ENCODE data around the gene HS6ST1.
"Not testable (repeated sequence)": the region's sequence is repeated elsewhere in the genome, so short reads cannot be mapped to it uniquely, and the experiment has no call there.

Gene HS6ST1

GRCh38 chr2:128266463-128266862, 52.2 kb downstream of the HS6ST1 start:
- not testable (repeated sequence) for DNase-seq

- DNase-seq = not testable (repeated sequence)
These were observed 53.1 kb downstream of the HS6ST1 start for GRCh38 chr2:128265608-128265993.

- no peak for DNase-seq
These were observed 53.6 kb downstream of the HS6ST1 start for GRCh38 chr2:128264881-128265607.

GRCh38 chr2:128263902-128264331, 54.8 kb downstream of the HS6ST1 start:
- DNase-seq = no peak

- DNase-seq = no peak
These were observed 56.1 kb downstream of the HS6ST1 start for GRCh38 chr2:128262315-128263253.

GRCh38 chr2:128261245-128262128, 57.2 kb downstream of the HS6ST1 start:
- no peak for DNase-seq

GRCh38 chr2:128260239-128261138, 58.2 kb downstream of the HS6ST1 start:
- DNase-seq = no peak

- DNase-seq = no peak
These were observed 59.1 kb downstream of the HS6ST1 start for GRCh38 chr2:128259585-128259984.

GRCh38 chr2:128258218-128258617, 60.5 kb downstream of the HS6ST1 start:
- DNase-seq = no peak

- DNase-seq = no peak
These were observed 66.2 kb downstream of the HS6ST1 start for GRCh38 chr2:128252501-128252900.

- not testable (repeated sequence) for DNase-seq
These were observed 66.6 kb downstream of the HS6ST1 start for GRCh38 chr2:128252086-128252485.

GRCh38 chr2:128250229-128251025, 68.2 kb downstream of the HS6ST1 start:
- no peak for DNase-seq

GRCh38 chr2:128249555-128249954, 69.1 kb downstream of the HS6ST1 start:
- no peak for DNase-seq

GRCh38 chr2:128245813-128246212, 72.9 kb downstream of the HS6ST1 start:
- no peak for DNase-seq

GRCh38 chr2:128241896-128242295, 76.8 kb downstream of the HS6ST1 start:
- DNase-seq = no peak

- DNase-seq = no peak
These were observed 80.6 kb downstream of the HS6ST1 start for GRCh38 chr2:128237911-128238697.

GRCh38 chr2:128237081-128237534, 81.6 kb downstream of the HS6ST1 start:
- no peak for DNase-seq

GRCh38 chr2:128236491-128237035, 82.1 kb downstream of the HS6ST1 start:
- no peak for DNase-seq

- no peak for DNase-seq
These were observed 83.1 kb downstream of the HS6ST1 start for GRCh38 chr2:128235581-128235980.

GRCh38 chr2:128234613-128235012, 84.1 kb downstream of the HS6ST1 start:
- no peak for DNase-seq

Data from Kasumi-1 (cell line).